HL-60/S4 treated with retinoic acid at 250 ng/mL for 4 days and 3 days (cell line): Measurements from ENCODE around the gene EXOC2.

Experiments
- in situ Hi-C: fragments of 300-500 bp; cut with MboI; formaldehyde crosslinking; loops from 2 replicates; pipeline ENCODE4 v1.7.0; 2022; ENCODE audit warnings: low sequenced_read_pairs

EXOC2 gene

DNA sequence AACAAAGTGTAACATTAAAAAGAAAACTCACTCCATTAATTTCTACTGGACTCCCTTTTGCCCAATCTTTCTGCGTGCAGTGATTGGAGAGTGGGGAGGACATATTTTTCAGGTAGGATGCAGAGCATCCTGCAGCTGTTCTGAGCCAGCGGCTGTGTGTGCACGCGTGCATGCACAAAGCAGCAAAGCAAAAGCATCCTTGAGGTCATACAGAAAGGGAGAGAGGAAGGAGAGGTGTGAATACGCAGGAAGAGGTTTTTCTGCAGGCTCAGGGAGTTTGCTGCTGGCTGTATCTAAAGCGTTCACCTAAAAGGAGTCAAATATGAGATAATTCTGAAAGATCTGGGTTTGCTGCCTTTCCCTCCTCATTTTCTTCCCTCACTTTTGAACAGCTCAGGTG lies 144.4 kb downstream of the EXOC2 start:
- in situ Hi-C loops = no loop called here

GRCh38 chr6:548091-548490 lies 144.8 kb downstream of the EXOC2 start:
- in situ Hi-C loops = no loop called here

- in situ Hi-C loops = no loop called here
These were observed 152.4 kb downstream of the EXOC2 start for GRCh38 chr6:540490-540889.

DNA sequence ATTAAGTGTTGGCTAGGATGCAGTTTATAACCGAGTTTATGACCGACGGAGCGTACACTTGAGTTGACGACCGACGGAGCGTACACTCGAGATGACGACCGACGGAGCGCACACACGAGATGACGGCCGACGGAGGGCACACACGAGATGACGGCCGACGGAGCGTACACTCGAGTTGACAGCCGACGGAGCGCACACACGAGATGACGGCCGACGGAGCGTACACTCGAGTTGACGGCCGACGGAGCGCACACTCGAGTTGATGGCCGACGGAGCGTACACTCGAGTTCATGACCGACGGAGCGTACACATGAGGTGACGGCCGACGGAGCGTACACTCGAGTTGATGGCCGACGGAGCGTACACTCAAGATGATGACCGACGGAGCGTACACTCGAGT lies 155.8 kb downstream of the EXOC2 start:
- in situ Hi-C loops = no loop called here

DNA sequence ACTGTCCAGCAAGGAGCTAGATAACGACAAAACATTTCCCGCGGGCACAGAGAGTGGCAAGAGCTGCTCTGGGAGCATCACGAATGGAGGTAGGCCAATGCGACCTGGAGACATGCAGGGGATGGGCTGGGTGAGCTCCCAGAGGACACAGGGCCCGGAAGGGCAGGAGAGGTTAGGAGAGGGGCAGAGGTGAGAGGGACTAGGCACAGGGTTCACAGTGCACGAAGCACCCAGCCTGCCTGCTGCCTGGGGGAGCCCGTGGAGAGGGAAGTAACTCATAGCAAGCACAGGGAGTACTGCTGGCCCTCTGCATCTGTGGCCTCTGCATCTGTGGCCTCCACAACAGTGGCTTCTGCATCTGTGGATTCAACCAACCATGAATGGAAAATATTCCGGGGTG lies 162.5 kb downstream of the EXOC2 start:
- in situ Hi-C loops = no loop called here

GRCh38 chr6:528989-529388 lies 163.9 kb downstream of the EXOC2 start:
- in situ Hi-C loops = no loop called here

DNA sequence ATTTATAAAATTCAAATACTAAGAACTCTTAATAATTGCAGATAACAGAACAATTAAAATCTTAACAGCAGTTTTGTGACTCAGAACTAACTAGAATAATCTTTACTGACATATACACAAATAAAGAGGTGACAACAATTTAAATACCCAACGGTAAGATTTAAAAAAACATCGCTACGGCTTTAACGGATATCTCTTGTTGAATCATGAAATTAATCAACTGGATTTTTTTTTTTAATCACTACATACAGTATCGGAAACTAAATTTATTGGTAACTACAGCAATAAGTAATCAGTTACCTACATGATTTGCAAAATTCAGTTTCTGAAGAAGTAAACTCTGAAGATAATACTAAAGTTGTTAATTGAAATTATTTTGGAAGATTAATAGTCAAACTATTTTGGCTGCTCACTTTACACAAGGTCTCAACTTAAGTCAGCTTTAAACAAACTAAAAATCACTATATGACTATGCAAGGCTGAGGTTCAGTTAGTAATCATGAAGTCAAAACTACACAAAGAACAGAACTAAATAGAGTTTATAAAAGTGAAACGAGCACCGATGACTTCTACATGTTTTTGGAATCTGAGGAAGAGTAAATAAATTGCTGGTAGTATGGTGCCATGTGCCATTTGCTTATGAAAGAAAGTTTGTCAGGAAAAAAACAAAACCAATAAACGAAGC lies 164.8 kb downstream of the EXOC2 start:
- in situ Hi-C loops = no loop called here

DNA sequence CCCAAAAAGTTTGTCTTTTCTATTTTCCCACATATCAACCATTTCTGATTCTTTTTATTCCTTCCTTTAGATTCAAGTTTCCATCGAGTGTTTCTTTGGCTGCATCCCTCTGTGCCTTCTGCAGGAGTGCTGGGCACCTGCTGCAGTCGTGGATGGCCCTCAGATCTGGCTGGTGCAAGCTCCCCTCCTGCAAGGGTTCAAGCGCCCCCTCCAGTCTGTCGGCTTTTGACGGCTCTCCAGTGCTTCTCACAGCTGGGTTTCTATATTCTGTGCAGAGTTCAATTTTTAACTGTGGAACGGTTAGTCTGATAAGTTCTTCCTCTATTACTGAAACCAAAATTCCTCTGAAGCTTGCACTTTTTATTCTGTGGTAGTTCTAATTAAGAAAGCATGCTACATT lies 168.1 kb downstream of the EXOC2 start:
- in situ Hi-C loops = no loop called here

DNA sequence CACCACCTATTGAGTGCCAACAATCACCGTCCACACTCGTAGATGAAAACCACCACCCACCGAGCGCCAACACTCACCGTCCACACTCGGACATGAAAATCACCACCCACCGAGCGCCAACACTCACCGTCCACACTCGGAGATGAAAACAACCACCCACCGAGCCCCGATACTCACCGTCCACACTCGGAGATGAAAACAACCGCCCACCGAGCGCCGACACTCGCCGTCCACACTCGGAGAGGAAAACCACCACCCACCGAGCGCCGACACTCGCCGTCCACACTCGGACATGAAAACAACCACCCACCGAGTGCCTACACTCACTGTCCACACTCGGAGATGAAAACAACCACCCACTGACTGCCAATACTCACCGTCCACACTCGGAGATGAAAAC lies 172.1 kb downstream of the EXOC2 start:
- in situ Hi-C loops = no loop called here

DNA sequence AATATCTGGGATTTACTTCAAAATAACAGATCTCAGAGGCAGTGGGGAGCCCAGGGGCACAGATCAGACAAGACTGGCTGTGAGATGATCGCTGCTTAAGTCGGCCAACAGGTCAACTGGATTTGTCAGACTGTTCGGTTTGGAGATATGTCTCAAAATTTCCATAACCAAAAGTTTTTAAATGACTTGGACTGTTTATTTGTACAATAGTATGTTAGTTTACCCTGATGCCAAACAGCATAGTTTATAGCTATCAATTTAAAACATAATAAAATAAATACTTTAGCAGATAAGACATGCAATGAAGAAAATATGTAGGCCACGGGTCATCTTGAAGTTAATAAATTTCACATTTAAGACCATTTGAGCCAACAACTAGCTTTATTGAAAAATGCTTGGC lies 174.7 kb downstream of the EXOC2 start:
- in situ Hi-C loops = no loop called here

DNA sequence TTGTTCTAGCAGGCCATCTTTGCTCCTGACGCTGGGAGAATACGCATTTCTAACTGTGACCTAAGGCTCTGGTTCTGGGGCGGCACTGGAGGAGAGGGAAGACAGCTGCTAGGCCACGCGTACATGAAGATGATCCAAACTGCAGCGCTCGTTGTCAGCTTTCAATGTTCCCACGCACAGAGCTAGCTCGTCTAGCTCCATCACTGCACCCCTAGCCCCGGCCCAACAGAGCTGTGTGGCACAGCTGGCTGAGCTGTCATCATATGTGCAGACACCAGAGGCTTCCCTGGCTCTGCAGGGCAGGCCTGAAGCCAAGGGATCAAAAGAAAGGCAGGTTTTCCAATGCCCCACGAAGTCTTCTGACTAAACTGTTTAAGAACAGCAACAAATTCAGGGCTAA lies 176.7 kb downstream of the EXOC2 start:
- in situ Hi-C loops = no loop called here

DNA sequence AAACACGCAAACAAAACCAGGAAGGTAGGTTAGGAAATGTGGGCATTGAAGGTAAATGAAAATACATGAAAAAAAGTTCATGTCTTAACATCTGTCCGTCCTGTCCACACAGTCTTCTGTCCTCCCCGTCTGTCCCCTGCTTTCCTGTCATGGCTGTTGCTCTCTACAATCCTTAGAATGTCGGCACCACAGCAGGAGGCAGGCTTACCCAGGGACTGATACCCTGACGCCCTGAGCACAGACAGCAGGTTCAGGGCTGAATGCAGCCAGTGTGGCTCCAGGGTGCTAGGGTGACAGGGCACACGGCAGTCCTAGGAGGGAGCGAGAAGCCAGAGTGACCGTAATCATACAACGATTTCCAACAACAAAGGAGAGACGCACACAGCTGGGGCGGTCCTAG lies 177.7 kb downstream of the EXOC2 start:
- in situ Hi-C loops = no loop called here

DNA sequence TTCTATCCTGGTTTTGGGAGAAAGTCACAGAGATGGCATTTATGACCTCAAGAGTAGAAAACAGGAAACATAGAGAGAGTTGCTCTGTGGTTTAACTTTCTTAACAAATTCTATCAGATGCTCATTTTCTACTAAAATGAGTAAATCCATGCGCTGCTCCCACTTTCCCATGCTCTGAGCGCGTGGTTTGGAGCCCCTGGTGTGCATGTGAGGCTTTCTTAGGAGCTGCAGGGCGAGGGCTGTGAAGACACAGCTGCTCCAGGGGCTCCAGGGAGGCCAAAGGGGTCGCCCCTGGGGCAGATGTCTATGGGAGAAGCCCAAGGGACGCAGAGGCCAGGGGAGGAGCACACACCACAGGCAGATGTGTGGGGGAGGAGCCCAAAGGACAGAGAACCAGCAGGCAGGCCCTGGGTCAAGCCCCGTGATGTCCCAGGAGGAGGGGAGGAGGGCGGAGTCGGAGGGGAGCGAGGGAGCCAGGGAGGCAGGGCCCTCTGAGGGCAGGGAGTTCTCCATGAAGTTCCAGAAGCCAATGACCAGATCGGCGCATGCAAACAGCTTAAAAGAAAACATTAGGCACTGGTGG lies 178.5 kb downstream of the EXOC2 start:
- in situ Hi-C loops = no loop called here

DNA sequence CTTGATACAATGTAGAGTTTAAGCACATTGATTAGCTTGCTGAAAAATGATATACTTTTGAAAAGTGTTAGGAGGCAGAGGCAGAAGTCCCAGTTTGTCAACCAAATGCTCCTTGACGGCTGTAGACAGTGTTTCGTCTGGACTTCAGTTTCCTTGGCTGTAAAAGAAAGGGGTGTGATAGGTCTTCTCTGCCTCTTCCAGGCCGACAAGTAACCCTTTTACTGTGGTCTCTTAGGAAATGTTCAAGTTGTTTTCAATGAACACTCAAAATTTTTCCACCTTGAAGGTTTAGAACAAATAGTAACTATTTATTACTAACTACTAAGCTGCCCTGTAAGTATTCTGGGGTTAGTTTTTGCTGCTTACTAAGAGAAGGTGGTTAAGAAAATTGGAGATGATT lies 179.0 kb downstream of the EXOC2 start:
- in situ Hi-C loops = no loop called here

DNA sequence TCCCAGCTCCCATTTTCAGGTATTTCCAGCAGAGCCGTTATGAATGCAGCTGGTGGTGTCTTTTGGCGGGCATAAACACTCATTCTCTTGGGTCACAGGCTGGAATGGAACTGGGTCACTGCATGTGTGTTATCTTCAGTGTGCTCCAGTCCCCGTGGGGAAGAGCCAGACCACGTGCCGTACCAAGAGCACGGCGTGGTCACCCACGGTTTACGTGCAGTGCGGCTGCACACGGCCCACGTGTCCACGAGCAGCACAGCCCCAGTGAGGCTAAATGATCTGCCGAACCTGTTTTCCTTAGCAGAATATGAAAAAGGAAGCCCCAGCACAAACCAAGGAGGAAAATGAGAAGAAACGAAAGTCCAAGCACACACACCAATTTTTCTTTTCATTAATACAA lies 179.9 kb downstream of the EXOC2 start:
- in situ Hi-C loops = no loop called here

DNA sequence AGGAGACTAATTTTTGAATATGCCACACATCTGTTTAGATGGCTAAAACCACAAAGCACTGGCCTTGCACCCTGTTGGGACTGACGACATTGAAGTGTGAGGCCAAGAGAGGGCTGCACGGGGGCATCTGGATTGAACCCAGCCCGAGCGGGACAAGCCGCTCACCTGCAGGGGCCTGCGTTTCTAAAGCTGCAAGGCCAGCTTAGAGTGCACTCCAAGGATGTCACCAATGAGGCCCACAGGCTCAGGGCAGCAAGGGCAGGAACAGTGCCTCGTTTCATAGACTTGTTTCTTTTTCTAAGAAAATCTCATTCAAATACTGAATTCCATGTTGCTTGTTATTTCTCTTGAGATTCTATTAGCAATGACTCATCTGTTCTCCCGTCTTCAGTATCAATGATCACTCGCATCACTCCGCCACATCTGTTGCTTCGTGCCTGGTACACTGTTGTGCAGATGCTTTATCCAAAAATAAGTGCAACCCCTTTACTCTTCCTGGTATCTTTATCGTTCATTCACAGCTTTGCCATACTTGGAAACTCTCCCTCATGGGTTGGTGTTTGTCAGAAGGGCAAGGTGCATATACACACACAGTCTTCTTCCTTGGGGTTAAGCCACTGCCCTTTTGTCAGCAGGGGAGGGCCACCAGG lies 181.3 kb downstream of the EXOC2 start:
- in situ Hi-C loops = no loop called here

DNA sequence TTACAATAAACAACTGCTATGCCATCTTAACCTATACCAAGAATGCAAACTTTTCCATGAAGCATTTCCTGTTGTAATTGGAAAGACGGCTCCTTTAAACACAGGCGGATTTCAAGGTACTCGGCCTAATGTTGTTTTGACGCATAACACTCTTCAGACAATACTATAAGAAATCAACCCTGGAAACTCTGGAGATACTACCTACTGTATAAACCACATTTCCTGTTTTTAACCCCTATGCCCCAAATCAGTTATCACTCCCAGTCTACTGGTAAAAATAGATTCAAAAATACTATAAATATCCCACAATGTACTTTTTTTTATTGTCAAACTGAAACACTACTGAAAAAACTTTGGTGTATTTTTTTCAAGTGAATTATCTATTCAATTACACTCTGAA lies 183.3 kb downstream of the EXOC2 start:
- in situ Hi-C loops = no loop called here

DNA sequence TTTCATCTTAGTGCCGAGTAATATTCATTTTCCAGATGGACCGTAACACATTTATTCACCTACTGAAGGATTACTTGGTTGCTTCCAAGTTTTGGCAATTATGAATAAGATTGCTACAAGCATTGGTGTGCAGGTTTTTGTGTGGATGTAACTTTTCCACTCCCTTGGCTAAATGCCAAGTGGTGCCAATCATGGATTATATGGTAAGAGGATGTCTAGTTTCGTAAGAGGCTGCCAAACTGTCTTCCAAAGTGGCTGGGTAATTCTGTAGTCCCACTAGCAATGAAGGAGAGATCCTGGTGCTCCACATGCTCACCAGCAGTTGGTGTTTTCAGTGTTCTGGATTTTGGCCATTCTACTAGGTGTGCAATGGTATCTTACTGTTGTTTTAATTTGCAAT lies 184.3 kb downstream of the EXOC2 start:
- in situ Hi-C loops = no loop called here

DNA sequence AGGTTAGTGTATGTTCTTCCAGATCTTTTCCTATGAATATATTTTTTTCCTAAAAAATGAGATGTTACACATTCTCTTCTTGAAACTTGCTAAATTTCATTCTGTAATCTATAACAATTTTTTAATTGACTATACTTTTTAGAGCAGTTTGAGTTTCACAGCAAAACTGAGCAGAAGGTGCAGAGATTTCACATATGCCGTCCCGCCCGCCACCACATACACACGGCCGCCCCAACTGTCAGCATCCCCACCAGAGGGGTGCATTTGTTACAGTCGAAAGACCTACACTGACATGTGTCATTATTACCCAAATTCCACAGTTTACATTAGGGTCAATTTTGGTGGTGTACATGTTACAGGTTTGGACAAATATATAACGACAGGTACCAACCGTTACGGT lies 184.9 kb downstream of the EXOC2 start:
- in situ Hi-C loops = no loop called here

GRCh38 chr6:506920-507622 lies 185.9 kb downstream of the EXOC2 start:
- in situ Hi-C loops = no loop called here

DNA sequence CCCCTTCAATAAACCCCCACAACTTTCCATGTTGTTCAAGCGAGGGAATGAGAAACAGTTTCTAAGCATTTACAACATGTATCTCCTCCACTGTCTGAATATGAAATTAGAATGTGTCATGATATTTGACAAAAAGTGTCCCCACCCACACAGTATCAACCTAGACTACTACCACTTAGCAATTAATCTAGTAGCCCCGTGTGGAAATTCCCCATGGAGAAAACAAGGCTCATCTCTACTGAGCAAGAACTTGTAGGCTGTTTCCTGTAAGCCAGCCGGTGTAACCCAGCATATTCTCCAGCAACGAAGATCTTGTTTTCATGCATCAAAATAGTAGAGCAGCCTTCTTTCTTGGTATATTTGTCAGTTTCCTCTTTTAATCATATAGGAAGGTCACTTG lies 186.4 kb downstream of the EXOC2 start:
- in situ Hi-C loops = no loop called here

DNA sequence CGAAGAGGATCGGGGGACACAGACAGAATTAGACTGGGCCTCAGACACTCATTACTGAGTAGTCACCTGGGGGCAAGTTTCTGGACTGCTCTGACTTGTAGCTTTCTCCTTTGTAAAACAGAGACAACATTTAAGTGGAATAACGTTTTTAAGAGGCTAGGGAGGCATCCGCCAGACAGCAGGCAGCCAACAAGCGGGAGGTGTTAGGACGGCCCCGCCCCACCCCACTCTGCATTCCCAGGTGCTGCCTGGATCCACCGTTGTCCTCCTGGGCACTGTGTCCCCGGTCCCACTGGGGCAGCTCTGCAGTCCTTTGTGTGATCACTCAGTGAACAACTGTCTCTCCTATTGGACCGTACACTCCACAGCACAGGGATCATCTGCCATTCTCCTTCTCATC lies 187.6 kb downstream of the EXOC2 start:
- in situ Hi-C loops = no loop called here
